HL-60 (cell line): ENCODE measurements around the gene SUPT6H.

Experiments used
- DNase-seq, 2 experiments: peaks; one replicate each; pipeline ENCODE4 v3.0.0-alpha.2; 2010 to 2020; ENCODE audit warnings: low read depth in 1 of 2, low spot score in 1 of 2
- H3K27ac ChIP-seq: fragments of 250-450 bp; sonication (Bioruptor Pico); replicated peaks from 2 replicates; pipeline ENCODE4 v1.5.1; 2020; ENCODE audit warnings: mild to moderate bottlenecking, moderate library complexity
- H3K27me3 ChIP-seq: fragments of 250-450 bp; sonication (Bioruptor Pico); 2 replicates; pipeline ENCODE4 v1.5.1; 2021; ENCODE audit warnings: mild to moderate bottlenecking, moderate library complexity; ENCODE audit not compliant: insufficient read depth, poor library complexity, severe bottlenecking
- H3K4me3 ChIP-seq: replicated peaks from 2 replicates; pipeline ENCODE4 v1.5.1; 2011; ENCODE audit warnings: mild to moderate bottlenecking, control low read depth, low read length; ENCODE audit not compliant: insufficient read depth
- CTCF ChIP-seq: IDR thresholded peaks from one replicate; pipeline ENCODE4 v1.5.1; 2011; ENCODE audit warnings: low read length, control low read depth, inconsistent platforms; ENCODE audit not compliant: insufficient read depth
- GABPA ChIP-seq: IDR thresholded peaks from 2 replicates; pipeline ENCODE4 v1.6.1; 2012; ENCODE audit warnings: low read depth
- POLR2AphosphoS5 ChIP-seq: IDR thresholded peaks from 2 replicates; pipeline ENCODE4 v1.6.1; 2012; ENCODE audit warnings: low read depth
- REST ChIP-seq: IDR thresholded peaks from 2 replicates; pipeline ENCODE4 v1.6.1; 2012; ENCODE audit warnings: low read depth; ENCODE audit not compliant: insufficient replicate concordance
- SPI1 ChIP-seq: IDR thresholded peaks from 2 replicates; pipeline ENCODE4 v1.6.1; 2012; ENCODE audit warnings: low read depth, mild to moderate bottlenecking, borderline replicate concordance

SUPT6H gene

GRCh38 chr17:28684963-28685362, 23.0 kb downstream of the SUPT6H start:
- no peak overlapping the region for H3K27ac ChIP-seq
- no peak for DNase-seq
- H3K4me3 ChIP-seq, result no peak overlapping the region
- TF ChIP-seq GABPA, result no peak
- no peak for TF ChIP-seq SPI1
- no peak for TF ChIP-seq POLR2AphosphoS5
- no peak for TF ChIP-seq REST
- TF ChIP-seq CTCF, result no peak
- no peaks in the 10 kb centered on the region for H3K27me3 ChIP-seq

GRCh38 chr17:28685366-28685765, 23.4 kb downstream of the SUPT6H start:
- H3K4me3 ChIP-seq, result no peak overlapping the region

GRCh38 chr17:28686296-28686695, 24.3 kb downstream of the SUPT6H start:
- H3K27me3 ChIP-seq, result no peaks in the 10 kb centered on the region
- no peak for DNase-seq
- TF ChIP-seq POLR2AphosphoS5 (no peak), REST (no peak), CTCF (no peak), GABPA (no peak), SPI1 (no peak)
- no peak overlapping the region for H3K4me3 ChIP-seq
- H3K27ac ChIP-seq, result no peak overlapping the region

More at GRCh38 chr17:28685366-28685765, 23.4 kb downstream of the SUPT6H start:
- Histone ChIP-seq H3K27me3 (no peaks in the 10 kb centered on the region), H3K27ac (no peak overlapping the region)
- DNase-seq, result no peak
- TF ChIP-seq CTCF, result no peak
- no peak for TF ChIP-seq GABPA
- TF ChIP-seq POLR2AphosphoS5, result no peak
- TF ChIP-seq REST, result no peak
- TF ChIP-seq SPI1, result no peak
